B cell (primary cell): ENCODE results near the gene KCNJ5. TPM values are rescaled to one million over a fixed set of nuclear protein-coding genes. Genes with fewer than 3 reads are reported as not detected.

ENCODE experiments used
- ATAC-seq: fragments of 200-7000 bp; cut with Tn5 transposase; one replicate; pipeline ENCODE4 v1.10.0; 2021; ENCODE audit warnings: low read depth, mild to moderate bottlenecking, moderate number of reproducible peaks, moderate library complexity
- CTCF ChIA-PET: fragments of 350-600 bp; sonication (Branson Sonifier 250); formaldehyde crosslinking; loops from one replicate; lab custom pipeline; 2021; ENCODE audit warnings: antibody characterized with exemption, inconsistent platforms; lab: Charles Lee
- POLR2A ChIA-PET: fragments of 350-600 bp; sonication (Branson Sonifier 250); formaldehyde crosslinking; loops from one replicate; lab custom pipeline; 2021; ENCODE audit warnings: antibody characterized with exemption; lab: Charles Lee
- DNase-seq: peaks from one replicate; pipeline ENCODE4 v3.0.0; 2013
- H2AFZ ChIP-seq: 2 replicates; pipeline ENCODE4 v1.6.1; 2012; ENCODE audit warnings: mild to moderate bottlenecking, low read depth, low read length; ENCODE audit not compliant: insufficient read depth, poor library complexity, severe bottlenecking
- H3K27ac ChIP-seq, 2 donors: 1 replicate in 1 of 2; 2 replicates in 1 of 2; pipeline ENCODE4 v1.5.1; 2012 to 2013; ENCODE audit warnings: low read length in 2 of 2, mild to moderate bottlenecking in 2 of 2, moderate library complexity in 1 of 2
- H3K27me3 ChIP-seq, 4 experiments: fragments of 200-600 bp in 1 of 4; sonication (generic) in 1 of 4; replicated peaks in 1 of 4; 1 replicate in 2 of 4; 2 replicates in 2 of 4; pipeline versions ENCODE4 v1.6.1 to v1.7.0; 2013 to 2016; ENCODE audit warnings: low read length in 3 of 4, mild to moderate bottlenecking in 2 of 4, mixed read lengths in 1 of 4, moderate library complexity in 1 of 4; ENCODE audit not compliant: insufficient read depth in 4 of 4, control insufficient read depth in 3 of 4; ENCODE audit errors: control extremely low read depth in 1 of 4
- H3K36me3 ChIP-seq, 2 experiments: replicated peaks in 1 of 2; 1 replicate in 1 of 2; 2 replicates in 1 of 2; pipeline versions ENCODE4 v1.6.1 to v1.7.1; 2013; ENCODE audit warnings: low read length in 1 of 2; ENCODE audit not compliant: insufficient read depth in 2 of 2, control insufficient read depth in 1 of 2; ENCODE audit errors: control extremely low read depth in 1 of 2, extremely low read depth in 1 of 2
- H3K4me1 ChIP-seq, 2 donors: fragments of 200-600 bp in 1 of 2; sonication (generic) in 1 of 2; 1 replicate in 1 of 2; 2 replicates in 1 of 2; pipeline versions ENCODE4 v1.5.1 to v1.6.1; 2013 to 2017; ENCODE audit warnings: low read length in 2 of 2; ENCODE audit not compliant: control insufficient read depth in 2 of 2, insufficient read depth in 2 of 2
- H3K4me2 ChIP-seq: replicated peaks from 2 replicates; pipeline ENCODE3; 2012; ENCODE audit warnings: mild to moderate bottlenecking, low read depth, low read length; ENCODE audit not compliant: poor library complexity, severe bottlenecking
- H3K4me3 ChIP-seq, 5 experiments: fragments of 200-600 bp in 1 of 5; sonication (generic) in 1 of 5; 1 replicate in 3 of 5; 2 replicates in 2 of 5; pipeline versions ENCODE4 v1.5.1 to v1.7.0; 2011 to 2016; ENCODE audit warnings: low read length in 4 of 5, mild to moderate bottlenecking in 4 of 5, low read depth in 2 of 5, control low read depth in 1 of 5, moderate library complexity in 1 of 5; ENCODE audit not compliant: insufficient read depth in 1 of 5; ENCODE audit errors: control extremely low read depth in 1 of 5, extremely low read depth in 1 of 5
- H3K79me2 ChIP-seq: fragments of 200-600 bp; sonication (generic); one replicate; pipeline ENCODE4 v1.6.0; 2016; ENCODE audit warnings: low read length; ENCODE audit not compliant: control insufficient read depth, insufficient read depth
- H3K9ac ChIP-seq: fragments of 200-600 bp; sonication (generic); 2 replicates; pipeline ENCODE4 v1.6.1; 2017; ENCODE audit warnings: mild to moderate bottlenecking, low read length, moderate library complexity
- H3K9me3 ChIP-seq, 3 donors: one replicate each; pipeline versions ENCODE4 v1.6.1 to v1.7.1; 2013; ENCODE audit warnings: low read length in 2 of 3; ENCODE audit not compliant: control insufficient read depth in 2 of 3, insufficient read depth in 1 of 3; ENCODE audit errors: control extremely low read depth in 1 of 3
- H4K20me1 ChIP-seq: 2 replicates; pipeline ENCODE4 v1.6.0; 2012; ENCODE audit warnings: mild to moderate bottlenecking, low read length; ENCODE audit not compliant: insufficient read depth, control insufficient read depth, poor library complexity, severe bottlenecking
- H3K27ac Mint-ChIP-seq: one replicate; pipeline ENCODE4 v1.8.0; 2021; ENCODE audit warnings: mixed read lengths
- H3K27me3 Mint-ChIP-seq: one replicate; pipeline ENCODE4 v1.8.0; 2021; ENCODE audit warnings: mixed read lengths
- H3K4me1 Mint-ChIP-seq: one replicate; pipeline ENCODE4 v1.8.0; 2021; ENCODE audit warnings: mixed read lengths
- H3K4me3 Mint-ChIP-seq: one replicate; pipeline ENCODE4 v1.8.0; 2021; ENCODE audit warnings: mixed read lengths
- H3K9me3 Mint-ChIP-seq: one replicate; pipeline ENCODE4 v1.8.0; 2022; ENCODE audit warnings: mixed read lengths; ENCODE audit not compliant: insufficient read depth
- EZH2 ChIP-seq: IDR thresholded peaks from 2 replicates; pipeline ENCODE4 v1.6.1; 2012; ENCODE audit warnings: borderline replicate concordance, low read depth, mild to moderate bottlenecking, moderate library complexity, low read length; ENCODE audit not compliant: insufficient read depth, poor library complexity, severe bottlenecking
- WGBS: methylation state at CpG from one replicate; pipeline ENCODE4 v1.1.5; 2013; ENCODE audit warnings: missing lambda C conversion rate; ENCODE audit not compliant: insufficient coverage; 5-methylcytosine and 5-hydroxymethylcytosine counted together
- intact Hi-C: fragments of 100-400 bp; cut with micrococcal nuclease; formaldehyde crosslinking; loops from one replicate; pipeline ENCODE4 v1.10.0; 2022
- polyA minus RNA-seq: library from RNA; depleted of rRNA, polyadenylated mRNA; stranded (reverse); fragments of >200 nt; gene quantifications from 2 replicates; pipeline ENCODE4 v1.2.3, GENCODE V29; 2012
- polyA plus RNA-seq: library from polyadenylated mRNA; depleted of rRNA; stranded (reverse); fragments of >200 nt; gene quantifications from 2 replicates; pipeline ENCODE4 v1.2.3, GENCODE V29; 2012
- total RNA-seq, 2 donors: library from RNA; stranded (reverse); fragments of 120-200 nt in 1 of 2; gene quantifications; 1 replicate in 1 of 2; 2 replicates in 1 of 2; pipeline versions ENCODE4 v1.2.3 to v1.2.4, GENCODE V29; 2013 to 2022
- TF ChIP-seq, protein P1 (sequence below): fragments of 200-600 bp; IDR thresholded peaks from one replicate; pipeline ENCODE4 v1.8.0; 2022; ENCODE audit warnings: antibody characterized with exemption, mild to moderate bottlenecking

KCNJ5 gene
- total RNA-seq (not detected in 2 replicates), polyA plus RNA-seq (0.01 TPM in 1 of 2 replicates, not detected in the other), polyA minus RNA-seq (0.14 TPM in 1 of 2 replicates, not detected in the other)
- total RNA-seq (2013) = 0.05 TPM

DNA sequence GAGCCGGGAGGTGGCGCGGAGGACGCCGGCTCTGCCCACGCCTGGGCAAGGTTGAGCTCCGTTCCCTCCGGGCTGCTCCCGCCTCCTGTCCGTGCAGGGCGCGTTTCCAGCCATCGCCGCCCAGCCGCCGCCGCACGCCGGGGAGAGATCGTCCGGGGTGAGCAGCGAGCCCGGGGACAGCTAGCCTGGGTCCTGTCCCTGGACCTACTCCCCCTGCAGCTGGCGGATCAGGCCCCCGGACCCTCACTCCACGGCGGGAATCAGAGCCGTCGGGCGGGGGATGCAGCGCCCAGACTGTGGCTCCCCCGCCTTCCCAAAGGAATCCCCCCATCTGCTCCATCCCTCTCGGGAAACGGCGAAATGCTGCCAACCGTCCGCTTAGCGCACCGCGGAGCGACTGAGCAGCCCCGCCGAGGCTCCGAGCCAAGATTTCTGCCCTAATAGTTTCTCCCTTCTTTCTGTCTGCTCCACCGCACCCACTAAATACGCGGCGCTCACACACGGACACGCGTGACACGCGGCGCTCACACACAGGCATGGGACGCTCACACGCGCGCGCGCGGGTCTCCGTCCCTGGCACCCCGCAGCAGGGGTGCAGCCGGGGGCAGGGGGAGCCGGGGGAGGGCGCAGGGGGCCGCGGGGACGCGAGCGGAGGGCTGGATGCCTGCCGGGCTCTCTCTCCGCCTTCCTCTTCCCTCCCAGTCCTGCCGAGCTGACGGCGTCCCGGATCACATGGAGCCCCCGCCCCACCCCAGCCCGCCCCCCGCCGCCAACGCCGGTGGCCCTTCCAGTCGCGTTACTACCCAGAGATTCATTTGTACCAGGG is at the start of gene KCNJ5:
Gene KCNJ5 (plus strand): TSS at position 814 of the 826 bp plus-strand sequence. CDS start 19,918 bp downstream, outside the sequence.
- H2AFZ ChIP-seq = peak within 1 kb of the TSS; percentile 26
- H3K9ac ChIP-seq = peak within 1 kb of the TSS; percentile 46
- H3K36me3 ChIP-seq = no peaks in the 10 kb centered on the region
- intact Hi-C loops = no loop called here
- H3K4me2 ChIP-seq = peak within 1 kb of the TSS; percentile 82
- peak; percentile 38 for ATAC-seq
- H3K4me3 ChIP-seq = peak within 1 kb of the TSS in 4 of 5 experiments; percentile 25 to 38 (median 34)
- Mint-ChIP-seq H3K27me3 (peaks cover 77% of the 10 kb centered on the region), H3K9me3 (no peaks in the 10 kb centered on the region), H3K4me3 (peak within 1 kb of the TSS; percentile 83), H3K27ac (no peak within 1 kb of the TSS), H3K4me1 (peaks cover 29% of the 10 kb centered on the region)
- ChIA-PET CTCF (interaction anchor here (0.9 to 10.9 kb wide), 4 partner anchors 13 to 733 kb away, joined by 3 to 315 read pairs (median 6); no protein-coding TSS in a partner anchor), POLR2A (no interaction called here)
- no peak for TF ChIP-seq EZH2
- no peak within 1 kb of the TSS for H3K27ac ChIP-seq
- H3K79me2 ChIP-seq = no peaks in the 10 kb centered on the region
- H3K27me3 ChIP-seq = peaks cover 0 to 96% (median 61%) of the 10 kb centered on the region in 4 experiments
- H3K4me1 ChIP-seq = peaks cover 31 to 40% of the 10 kb centered on the region in 2 donors
- H4K20me1 ChIP-seq = no peaks in the 10 kb centered on the region
- 5% methylated on average over 71 of the region's 85 CpGs for WGBS
- DNase-seq = peak; percentile 40
- H3K9me3 ChIP-seq = peaks cover 0 to 10% (median 0%) of the 10 kb centered on the region in 3 donors

DNA sequence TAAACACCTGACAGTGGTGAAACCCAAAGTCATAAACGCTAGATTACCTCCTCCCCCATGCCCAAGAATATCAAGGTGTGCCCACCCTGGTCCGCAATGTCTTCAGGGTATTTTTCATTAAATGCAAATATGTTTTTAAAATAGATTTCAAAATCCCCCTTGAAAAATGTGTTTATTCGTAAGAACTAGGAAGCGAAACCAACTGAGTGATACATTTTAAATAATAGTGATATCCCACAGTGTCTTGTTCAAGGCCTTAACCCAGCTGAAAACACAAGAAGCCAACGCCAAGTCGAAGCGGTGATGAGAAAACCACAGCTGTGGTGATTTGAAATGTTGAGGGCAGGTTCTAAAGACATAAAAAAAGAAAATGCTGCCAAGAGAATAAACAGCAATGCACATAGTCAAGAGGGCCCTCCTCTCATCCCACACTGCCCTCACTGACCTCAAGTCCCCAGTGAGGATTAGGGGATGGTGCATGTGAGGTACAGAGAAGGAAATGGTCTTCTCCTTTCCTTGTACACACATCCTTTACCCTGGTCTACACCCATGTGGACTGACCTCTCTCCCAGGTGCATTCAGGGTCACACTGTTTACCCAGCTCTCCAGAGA is 49.6 kb upstream of the KCNJ5 start:
- no CpG with 5 or more reads among the region's 7 CpGs for WGBS
- Histone ChIP-seq H3K27ac (peak overlapping the region; percentile 94 to 95), H3K27me3 (no peaks in the 10 kb centered on the region), H3K9ac (peak overlapping the region; percentile 24), H3K79me2 (peaks cover 11% of the 10 kb centered on the region), H4K20me1 (no peaks in the 10 kb centered on the region), H3K9me3 (peaks cover 0 to 5% (median 0%) of the 10 kb centered on the region in 3 donors), H3K36me3 (no peaks in the 10 kb centered on the region), H3K4me2 (peak overlapping the region; percentile 61), H2AFZ (no peak overlapping the region), H3K4me1 (peaks cover 96 to 100% of the 10 kb centered on the region in 2 donors), H3K4me3 (peak overlapping the region in 1 of 5 experiments; percentile 8)
- no peaks in the 10 kb centered on the region for H3K27me3 Mint-ChIP-seq
- H3K4me1 Mint-ChIP-seq = peaks cover 97% of the 10 kb centered on the region
- H3K9me3 Mint-ChIP-seq = peaks cover 5% of the 10 kb centered on the region
- intact Hi-C loops = loop anchor here (1.0 to 10.0 kb wide), 5 partner anchors 10 to 369 kb away; partner anchors contain the start of gene FLI1
- TF ChIP-seq EZH2 = no peak
- TF ChIP-seq, protein P1, sequence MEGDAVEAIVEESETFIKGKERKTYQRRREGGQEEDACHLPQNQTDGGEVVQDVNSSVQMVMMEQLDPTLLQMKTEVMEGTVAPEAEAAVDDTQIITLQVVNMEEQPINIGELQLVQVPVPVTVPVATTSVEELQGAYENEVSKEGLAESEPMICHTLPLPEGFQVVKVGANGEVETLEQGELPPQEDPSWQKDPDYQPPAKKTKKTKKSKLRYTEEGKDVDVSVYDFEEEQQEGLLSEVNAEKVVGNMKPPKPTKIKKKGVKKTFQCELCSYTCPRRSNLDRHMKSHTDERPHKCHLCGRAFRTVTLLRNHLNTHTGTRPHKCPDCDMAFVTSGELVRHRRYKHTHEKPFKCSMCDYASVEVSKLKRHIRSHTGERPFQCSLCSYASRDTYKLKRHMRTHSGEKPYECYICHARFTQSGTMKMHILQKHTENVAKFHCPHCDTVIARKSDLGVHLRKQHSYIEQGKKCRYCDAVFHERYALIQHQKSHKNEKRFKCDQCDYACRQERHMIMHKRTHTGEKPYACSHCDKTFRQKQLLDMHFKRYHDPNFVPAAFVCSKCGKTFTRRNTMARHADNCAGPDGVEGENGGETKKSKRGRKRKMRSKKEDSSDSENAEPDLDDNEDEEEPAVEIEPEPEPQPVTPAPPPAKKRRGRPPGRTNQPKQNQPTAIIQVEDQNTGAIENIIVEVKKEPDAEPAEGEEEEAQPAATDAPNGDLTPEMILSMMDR = no peak
- POLR2A ChIA-PET = interaction anchor here (0.6 to 1.2 kb wide), 3 partner anchors 16 to 231 kb away, joined by 3 to 10 read pairs (median 3); no protein-coding TSS in a partner anchor
- peak overlapping the region; percentile 70 for H3K4me3 Mint-ChIP-seq
- CTCF ChIA-PET = interaction anchor here (0.7 to 26.5 kb wide), 9 partner anchors 9 to 684 kb away, joined by 3 to 417 read pairs (median 4); no protein-coding TSS in a partner anchor
- ATAC-seq (peak; percentile 77), DNase-seq (peak; percentile 84)
- H3K27ac Mint-ChIP-seq = peak overlapping the region; percentile 95
